ENCODE measurements around the gene TUBB2B.

DNA sequence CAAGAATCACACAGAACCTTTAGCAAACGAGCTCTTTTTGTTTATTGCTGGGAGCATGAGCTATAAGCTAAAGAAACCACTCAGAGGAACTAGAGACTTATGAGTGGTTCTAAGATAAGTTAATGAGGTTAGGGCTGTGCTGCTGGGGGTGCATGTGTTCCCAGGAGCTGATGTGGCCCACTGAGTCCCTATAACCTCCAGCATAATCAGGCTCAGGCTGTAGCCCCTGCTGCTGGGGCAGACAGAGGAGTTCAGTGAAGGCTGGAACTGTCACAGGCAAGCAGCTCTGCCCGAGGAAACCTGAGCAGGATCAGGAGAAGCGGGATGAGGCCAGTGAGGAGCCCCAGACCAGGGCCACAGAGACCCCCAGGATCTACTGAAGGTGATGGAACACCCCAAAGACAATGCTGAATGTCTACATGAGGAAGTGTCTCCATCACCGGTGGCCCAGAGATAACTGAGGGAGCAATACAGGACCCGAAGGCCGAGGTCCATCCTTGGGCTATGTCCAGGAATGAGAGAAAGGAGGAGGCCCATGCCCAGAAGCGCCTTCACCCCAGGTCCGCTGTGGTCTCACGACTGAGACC is 17.3 kb downstream of the TUBB2B start:
- TF ChIP-seq, protein P1, sequence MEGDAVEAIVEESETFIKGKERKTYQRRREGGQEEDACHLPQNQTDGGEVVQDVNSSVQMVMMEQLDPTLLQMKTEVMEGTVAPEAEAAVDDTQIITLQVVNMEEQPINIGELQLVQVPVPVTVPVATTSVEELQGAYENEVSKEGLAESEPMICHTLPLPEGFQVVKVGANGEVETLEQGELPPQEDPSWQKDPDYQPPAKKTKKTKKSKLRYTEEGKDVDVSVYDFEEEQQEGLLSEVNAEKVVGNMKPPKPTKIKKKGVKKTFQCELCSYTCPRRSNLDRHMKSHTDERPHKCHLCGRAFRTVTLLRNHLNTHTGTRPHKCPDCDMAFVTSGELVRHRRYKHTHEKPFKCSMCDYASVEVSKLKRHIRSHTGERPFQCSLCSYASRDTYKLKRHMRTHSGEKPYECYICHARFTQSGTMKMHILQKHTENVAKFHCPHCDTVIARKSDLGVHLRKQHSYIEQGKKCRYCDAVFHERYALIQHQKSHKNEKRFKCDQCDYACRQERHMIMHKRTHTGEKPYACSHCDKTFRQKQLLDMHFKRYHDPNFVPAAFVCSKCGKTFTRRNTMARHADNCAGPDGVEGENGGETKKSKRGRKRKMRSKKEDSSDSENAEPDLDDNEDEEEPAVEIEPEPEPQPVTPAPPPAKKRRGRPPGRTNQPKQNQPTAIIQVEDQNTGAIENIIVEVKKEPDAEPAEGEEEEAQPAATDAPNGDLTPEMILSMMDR (conservative IDR thresholded peaks at IDR 0.05 in 1 of 2, IDR thresholded peaks at IDR 0.05 in 1 of 2; ENCODE audit: extremely low read depth in 1 of 2, insufficient read depth in 1 of 2, low read depth in 1 of 2, low read length in 2 of 2) = no peak
- TF ChIP-seq EZH2 (IDR thresholded peaks at IDR 0.05; ENCODE audit: borderline replicate concordance, low read length) = no peak

Measured in mammary epithelial cell (primary cell).